OCI-M2 (cell line): ENCODE measurements around the gene ARRDC4.
"Not testable (repeated sequence)": the region's sequence is repeated elsewhere in the genome, so short reads cannot be mapped to it uniquely, and the experiment has no call there.

ENCODE experiments used
- DNase-seq: peaks from one replicate; lab custom pipeline; 2025; ENCODE audit not compliant: unreplicated experiment; lab: John Stamatoyannopoulos, UW

Gene ARRDC4

GRCh38 chr15:97966246-97966645 lies 5.7 kb downstream of the ARRDC4 start:
- DNase-seq: no peak

GRCh38 chr15:97966924-97967620 lies 6.6 kb downstream of the ARRDC4 start:
- DNase-seq: no peak

- DNase-seq: no peak
Observed at GRCh38 chr15:97967881-97968280, 7.4 kb downstream of the ARRDC4 start.

GRCh38 chr15:97968380-97968779 lies 7.9 kb downstream of the ARRDC4 start:
- no peak for DNase-seq

- DNase-seq: no peak
Observed at GRCh38 chr15:97972366-97972765, 11.9 kb downstream of the ARRDC4 start.

GRCh38 chr15:97976129-97976528 lies 15.6 kb downstream of the ARRDC4 start:
- DNase-seq: no peak

- DNase-seq: no peak
Observed at GRCh38 chr15:97976766-97977503, 16.4 kb downstream of the ARRDC4 start.

GRCh38 chr15:97977734-97978133 lies 17.2 kb downstream of the ARRDC4 start:
- DNase-seq: no peak

GRCh38 chr15:97978401-97979139 lies 18.1 kb downstream of the ARRDC4 start:
- no peak for DNase-seq

- DNase-seq: no peak
Observed at GRCh38 chr15:97979140-97979520, 18.6 kb downstream of the ARRDC4 start.

GRCh38 chr15:97981058-97981457 lies 20.6 kb downstream of the ARRDC4 start:
- no peak for DNase-seq

GRCh38 chr15:97981758-97982157 lies 21.3 kb downstream of the ARRDC4 start:
- DNase-seq: no peak

- no peak for DNase-seq
Observed at GRCh38 chr15:97984157-97984556, 23.7 kb downstream of the ARRDC4 start.

- not testable (repeated sequence) for DNase-seq
Observed at GRCh38 chr15:97985979-97986378, 25.5 kb downstream of the ARRDC4 start.

GRCh38 chr15:97986781-97987180 lies 26.3 kb downstream of the ARRDC4 start:
- no peak for DNase-seq

- DNase-seq: no peak
Observed at GRCh38 chr15:97989299-97989698, 28.8 kb downstream of the ARRDC4 start.

GRCh38 chr15:97991972-97992541 lies 31.6 kb downstream of the ARRDC4 start:
- no peak for DNase-seq

GRCh38 chr15:97992823-97993222 lies 32.3 kb downstream of the ARRDC4 start:
- no peak for DNase-seq

- DNase-seq: peak; percentile 35
Observed at GRCh38 chr15:97993310-97993738, 32.8 kb downstream of the ARRDC4 start.

GRCh38 chr15:97994236-97994635 lies 33.7 kb downstream of the ARRDC4 start:
- DNase-seq: no peak

GRCh38 chr15:97995192-97995591 lies 34.7 kb downstream of the ARRDC4 start:
- DNase-seq: no peak
